ENCODE results near the gene NUDT22. TPM values are rescaled to one million over a fixed set of nuclear protein-coding genes. Genes with fewer than 3 reads are reported as not detected.

NUDT22 gene
- total RNA-seq, 1 donor from 2014 or later, result 158 TPM

GRCh38 chr11:64264371-64264852 lies 38.3 kb downstream of the NUDT22 start:
- Histone ChIP-seq H3K36me3 (peaks cover 58 to 74% of the 10 kb centered on the region in 2 donors), H3K27me3 (no peaks in the 10 kb centered on the region), H3K4me3 (no peak overlapping the region), H3K4me1 (peaks cover 11 to 23% of the 10 kb centered on the region in 2 donors), H3K27ac (no peak overlapping the region), H3K9me3 (no peaks in the 10 kb centered on the region)
- intact Hi-C loops (cut with DNase I), result no loop called here
- DNase-seq (ENCODE audit: low spot score in 2 of 2), result no peak
- TF ChIP-seq CTCF (IDR thresholded peaks at IDR 0.05), result no peak

GRCh38 chr11:64265176-64266160 lies 39.4 kb downstream of the NUDT22 start:
- Histone ChIP-seq H3K9me3 (no peaks in the 10 kb centered on the region), H3K36me3 (peaks cover 48 to 65% of the 10 kb centered on the region in 2 donors), H3K27ac (no peak overlapping the region), H3K4me3 (no peak overlapping the region), H3K4me1 (peaks cover 11 to 23% of the 10 kb centered on the region in 2 donors), H3K27me3 (no peaks in the 10 kb centered on the region)
- DNase-seq (ENCODE audit: low spot score in 2 of 2), result no peak
- TF ChIP-seq CTCF (IDR thresholded peaks at IDR 0.05), result no peak
- intact Hi-C loops (cut with DNase I), result no loop called here

- Histone ChIP-seq H3K27ac (no peak overlapping the region), H3K4me1 (peaks cover 11 to 23% of the 10 kb centered on the region in 2 donors), H3K9me3 (no peaks in the 10 kb centered on the region), H3K27me3 (no peaks in the 10 kb centered on the region), H3K36me3 (peaks cover 47 to 59% of the 10 kb centered on the region in 2 donors), H3K4me3 (no peak overlapping the region)
- intact Hi-C loops (cut with DNase I), result no loop called here
- no peak for DNase-seq (ENCODE audit: low spot score in 2 of 2)
- no peak for TF ChIP-seq CTCF (IDR thresholded peaks at IDR 0.05)
These were observed 40.3 kb downstream of the NUDT22 start for GRCh38 chr11:64266339-64266738.

GRCh38 chr11:64267207-64267945 lies 41.3 kb downstream of the NUDT22 start:
- Histone ChIP-seq H3K9me3 (no peaks in the 10 kb centered on the region), H3K36me3 (peaks cover 37 to 49% of the 10 kb centered on the region in 2 donors), H3K27ac (peak overlapping the region; percentile 90 to 98), H3K27me3 (no peaks in the 10 kb centered on the region), H3K4me3 (no peak overlapping the region), H3K4me1 (peaks cover 17 to 32% of the 10 kb centered on the region in 2 donors)
- intact Hi-C loops (cut with DNase I), result no loop called here
- no peak for DNase-seq (ENCODE audit: low spot score in 2 of 2)
- no peak for TF ChIP-seq CTCF (IDR thresholded peaks at IDR 0.05)

- Histone ChIP-seq H3K4me3 (peak overlapping the region; percentile 71 to 99), H3K36me3 (peaks cover 28 to 40% of the 10 kb centered on the region in 2 donors), H3K27ac (peak overlapping the region; percentile 90 to 98), H3K27me3 (no peaks in the 10 kb centered on the region), H3K9me3 (no peaks in the 10 kb centered on the region), H3K4me1 (peaks cover 17 to 32% of the 10 kb centered on the region in 2 donors)
- no peak for TF ChIP-seq CTCF (IDR thresholded peaks at IDR 0.05)
- intact Hi-C loops (cut with DNase I), result no loop called here
- DNase-seq (ENCODE audit: low spot score in 2 of 2), result no peak
These were observed 42.2 kb downstream of the NUDT22 start for GRCh38 chr11:64268025-64268892.

Data from ascending aorta (tissue), 2 donors.